GM18502 (cell line): ENCODE measurements around the gene DMRTA2.
A peak's percentile ranks its signal among the peaks of the same experiment; 100 is the strongest.
"Not testable (repeated sequence)": the region's sequence is repeated elsewhere in the genome, so short reads cannot be mapped to it uniquely, and the experiment has no call there.

Experiments used
- ATAC-seq: cut with Tn5 transposase; IDR thresholded peaks from one replicate; pipeline ENCODE4 v1.9.1; 2021; ENCODE audit warnings: mild to moderate bottlenecking; ENCODE audit not compliant: unreplicated experiment, poor library complexity

Gene DMRTA2

GRCh38 chr1:50393522-50394120 is 29.6 kb downstream of the DMRTA2 start:
- no peak for ATAC-seq

GRCh38 chr1:50381551-50381950 is 41.7 kb downstream of the DMRTA2 start:
- ATAC-seq, result not testable (repeated sequence)

GRCh38 chr1:50378770-50379169 is 44.5 kb downstream of the DMRTA2 start:
- no peak for ATAC-seq

GRCh38 chr1:50373532-50373931 is 49.7 kb downstream of the DMRTA2 start:
- ATAC-seq, result no peak

GRCh38 chr1:50371749-50372148 is 51.5 kb downstream of the DMRTA2 start:
- no peak for ATAC-seq

- ATAC-seq, result no peak
These were observed 53.4 kb downstream of the DMRTA2 start for GRCh38 chr1:50369830-50370229.

GRCh38 chr1:50369008-50369634 is 54.1 kb downstream of the DMRTA2 start:
- no peak for ATAC-seq

GRCh38 chr1:50368179-50369007 is 54.9 kb downstream of the DMRTA2 start:
- peak; percentile 45 for ATAC-seq
